ENCODE results near the gene OPN1MW.
"Not testable (repeated sequence)": the region's sequence is repeated elsewhere in the genome, so short reads cannot be mapped to it uniquely, and the experiment has no call there.

The OPN1MW gene

GRCh38 chrX:154182296-154182695, at the start of gene OPN1MW:
TSS of gene OPN1MW (plus strand) at chrX:154182596. CDS start at chrX:154182678, 82 bp downstream.
- DNase-seq, result not testable (repeated sequence)

- peak in 3 of 6 experiments; percentile 45 to 54 (median 46) for DNase-seq
Measured at GRCh38 chrX:154135458-154136229, 46.8 kb upstream of the OPN1MW start.

- DNase-seq, result peak; percentile 33 to 68 (median 63)
Measured at GRCh38 chrX:154136627-154137161, 45.7 kb upstream of the OPN1MW start.

GRCh38 chrX:154138857-154139256, 43.5 kb upstream of the OPN1MW start:
- DNase-seq, result no peak

GRCh38 chrX:154140206-154140605, 42.2 kb upstream of the OPN1MW start:
- no peak for DNase-seq

GRCh38 chrX:154140742-154141141, 41.7 kb upstream of the OPN1MW start:
- DNase-seq, result no peak

GRCh38 chrX:154142386-154142785, 40.0 kb upstream of the OPN1MW start:
- DNase-seq, result no peak

GRCh38 chrX:154142950-154143745, 39.2 kb upstream of the OPN1MW start:
- DNase-seq, result no peak

- not testable (repeated sequence) for DNase-seq
Measured at GRCh38 chrX:154144010-154144409, 38.4 kb upstream of the OPN1MW start, which contains the start of gene OPN1LW. TSS of gene OPN1LW (plus strand) at chrX:154144243. CDS start at chrX:154144284, 41 bp downstream.

- not testable (repeated sequence) for DNase-seq
Measured at GRCh38 chrX:154151030-154151429, 31.4 kb upstream of the OPN1MW start.

- DNase-seq, result not testable (repeated sequence)
Measured at GRCh38 chrX:154156221-154156620, 26.2 kb upstream of the OPN1MW start.

GRCh38 chrX:154157207-154157606, 25.2 kb upstream of the OPN1MW start:
- DNase-seq, result not testable (repeated sequence)

- not testable (repeated sequence) for DNase-seq
Measured at GRCh38 chrX:154159345-154159744, 23.1 kb upstream of the OPN1MW start.

GRCh38 chrX:154164902-154165301, 17.5 kb upstream of the OPN1MW start:
- not testable (repeated sequence) for DNase-seq

- DNase-seq, result not testable (repeated sequence)
Measured at GRCh38 chrX:154168384-154168783, 14.0 kb upstream of the OPN1MW start.

GRCh38 chrX:154172535-154172943, 9.9 kb upstream of the OPN1MW start:
- DNase-seq, result not testable (repeated sequence)

GRCh38 chrX:154174356-154174755, 8.0 kb upstream of the OPN1MW start:
- not testable (repeated sequence) for DNase-seq

- DNase-seq, result not testable (repeated sequence)
Measured at GRCh38 chrX:154183794-154184193, 1.4 kb downstream of the OPN1MW start.

GRCh38 chrX:154192846-154193245, 10.4 kb downstream of the OPN1MW start:
- DNase-seq, result not testable (repeated sequence)

- DNase-seq, result not testable (repeated sequence)
Measured at GRCh38 chrX:154194316-154194715, 11.9 kb downstream of the OPN1MW start.

GRCh38 chrX:154196466-154196865, 14.1 kb downstream of the OPN1MW start:
- DNase-seq, result not testable (repeated sequence)

- not testable (repeated sequence) for DNase-seq
Measured at GRCh38 chrX:154209670-154210418, 27.4 kb downstream of the OPN1MW start.
